ENCODE results near the gene LONRF3. TPM values are rescaled to one million over a fixed set of nuclear protein-coding genes. Genes with fewer than 3 reads are reported as not detected.
A peak's percentile ranks its signal among the peaks of the same experiment; 100 is the strongest.

The LONRF3 gene
- total RNA-seq, 1 donor from 2014 or later = 2.8 TPM

DNA sequence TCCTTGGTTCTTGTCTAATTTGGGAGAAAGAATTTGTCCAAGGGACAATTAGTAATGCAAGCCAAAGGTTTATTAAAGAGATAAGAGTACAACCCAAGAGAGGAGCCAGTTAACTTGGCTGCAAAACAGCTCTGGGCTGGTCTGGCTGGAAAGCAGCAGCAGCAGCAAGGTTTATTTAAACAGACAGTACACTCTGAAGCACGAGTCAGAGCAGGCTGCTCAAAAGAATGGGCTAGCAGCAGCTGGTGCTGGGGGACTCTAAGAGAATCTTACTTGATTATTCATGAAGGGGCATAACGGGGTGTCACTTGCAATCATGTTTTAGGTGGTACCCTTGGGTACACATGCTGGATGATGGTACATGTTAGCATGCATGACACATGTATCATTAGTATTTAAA is 81.3 kb downstream of the LONRF3 start:
- H3K4me3 ChIP-seq (ENCODE audit: low read depth, low read length) = no peak overlapping the region
- DNase-seq (ENCODE audit: low read depth) = no peak
- TF ChIP-seq, protein P1, sequence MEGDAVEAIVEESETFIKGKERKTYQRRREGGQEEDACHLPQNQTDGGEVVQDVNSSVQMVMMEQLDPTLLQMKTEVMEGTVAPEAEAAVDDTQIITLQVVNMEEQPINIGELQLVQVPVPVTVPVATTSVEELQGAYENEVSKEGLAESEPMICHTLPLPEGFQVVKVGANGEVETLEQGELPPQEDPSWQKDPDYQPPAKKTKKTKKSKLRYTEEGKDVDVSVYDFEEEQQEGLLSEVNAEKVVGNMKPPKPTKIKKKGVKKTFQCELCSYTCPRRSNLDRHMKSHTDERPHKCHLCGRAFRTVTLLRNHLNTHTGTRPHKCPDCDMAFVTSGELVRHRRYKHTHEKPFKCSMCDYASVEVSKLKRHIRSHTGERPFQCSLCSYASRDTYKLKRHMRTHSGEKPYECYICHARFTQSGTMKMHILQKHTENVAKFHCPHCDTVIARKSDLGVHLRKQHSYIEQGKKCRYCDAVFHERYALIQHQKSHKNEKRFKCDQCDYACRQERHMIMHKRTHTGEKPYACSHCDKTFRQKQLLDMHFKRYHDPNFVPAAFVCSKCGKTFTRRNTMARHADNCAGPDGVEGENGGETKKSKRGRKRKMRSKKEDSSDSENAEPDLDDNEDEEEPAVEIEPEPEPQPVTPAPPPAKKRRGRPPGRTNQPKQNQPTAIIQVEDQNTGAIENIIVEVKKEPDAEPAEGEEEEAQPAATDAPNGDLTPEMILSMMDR (conservative IDR thresholded peaks at IDR 0.05; ENCODE audit: low read depth, low read length) = no peak

DNA sequence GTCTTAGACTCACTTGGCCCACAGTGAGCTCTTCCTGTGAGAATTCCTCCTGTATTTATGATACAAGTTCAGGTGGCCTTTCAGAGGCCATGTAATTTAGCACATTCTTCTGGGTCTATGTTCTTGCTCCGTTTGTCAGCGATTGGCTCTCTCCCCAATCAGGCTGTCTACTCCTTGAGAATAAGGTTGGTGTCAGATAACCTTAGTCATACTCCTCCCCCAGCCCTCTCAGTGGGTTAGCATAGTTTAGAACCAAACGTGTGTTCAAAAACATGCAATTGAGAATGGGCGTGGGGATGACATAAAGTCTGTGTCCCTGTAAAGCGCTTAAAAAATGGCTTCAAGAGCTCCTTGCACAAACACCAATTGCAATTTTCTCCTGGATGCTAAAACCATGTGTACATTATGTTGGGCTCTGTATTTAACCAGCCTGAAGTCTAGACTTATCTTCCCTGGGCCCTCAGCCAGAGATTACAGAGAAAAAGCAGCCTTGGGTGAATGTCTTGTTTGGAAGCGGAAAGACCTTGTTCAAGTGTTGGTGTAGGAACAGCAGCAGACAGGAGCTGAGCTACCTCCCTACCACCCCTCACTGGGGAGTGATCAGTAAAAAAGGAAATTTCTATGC is 88.4 kb downstream of the LONRF3 start:
- no peak overlapping the region for H3K4me3 ChIP-seq (ENCODE audit: low read depth, low read length)
- TF ChIP-seq, protein P1 (conservative IDR thresholded peaks at IDR 0.05; ENCODE audit: low read depth, low read length) = no peak
- DNase-seq (ENCODE audit: low read depth) = no peak

DNA sequence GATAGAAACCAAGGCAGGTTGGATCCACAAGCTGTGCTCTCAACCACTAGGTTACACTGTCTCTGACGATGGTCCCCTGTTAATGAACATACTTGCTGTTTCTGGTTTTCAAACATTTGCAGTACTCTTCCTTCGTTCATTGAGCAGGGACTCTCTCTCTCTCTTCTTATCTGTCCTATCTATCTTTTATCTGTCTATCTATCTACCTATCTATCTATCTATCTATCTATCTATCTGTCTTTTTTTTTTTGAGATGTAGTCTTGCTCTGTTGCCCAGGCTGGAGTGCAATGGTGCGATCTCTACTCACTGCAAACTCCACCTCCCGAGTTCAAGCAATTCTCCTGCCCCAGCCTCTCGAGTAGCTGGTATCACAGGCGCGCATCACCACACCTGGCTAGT is 89.0 kb downstream of the LONRF3 start:
- H3K4me3 ChIP-seq (ENCODE audit: low read depth, low read length) = no peak overlapping the region
- TF ChIP-seq, protein P1 (conservative IDR thresholded peaks at IDR 0.05; ENCODE audit: low read depth, low read length) = no peak

DNA sequence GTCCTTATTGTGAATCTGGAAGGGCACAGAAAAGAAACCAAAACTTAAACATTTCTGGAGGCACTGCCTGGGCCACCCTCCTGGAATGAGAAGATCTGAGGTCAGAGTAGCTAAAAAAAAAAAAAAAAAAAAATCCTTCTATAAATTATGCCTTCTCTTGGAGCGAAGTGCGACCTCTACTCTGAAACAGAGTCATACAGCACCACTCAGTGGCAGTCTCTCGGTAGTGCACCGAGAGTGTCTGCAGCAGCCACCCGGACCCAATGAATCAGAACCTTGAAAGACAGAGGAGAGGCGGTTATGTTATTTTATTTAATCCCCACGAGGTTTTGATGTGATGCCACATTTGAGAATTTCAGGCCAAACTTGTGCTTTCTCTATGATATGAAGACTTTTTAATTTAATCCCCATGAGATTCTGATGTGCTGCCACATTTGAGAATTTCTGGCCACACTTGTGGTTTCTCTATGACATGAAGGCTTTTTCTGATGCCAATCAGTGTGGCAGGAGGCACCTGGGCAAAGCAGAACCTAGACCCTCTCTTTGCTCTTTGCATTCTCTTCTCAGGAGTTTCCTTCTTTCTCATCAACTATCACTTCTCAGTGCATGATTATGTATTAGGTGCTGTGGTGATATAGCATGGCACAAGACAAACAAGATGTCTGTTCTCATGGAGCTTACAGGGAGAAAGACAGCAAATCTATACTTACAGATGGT is 92.8 kb downstream of the LONRF3 start:
- DNase-seq (ENCODE audit: low read depth) = no peak
- TF ChIP-seq, protein P1 (conservative IDR thresholded peaks at IDR 0.05; ENCODE audit: low read depth, low read length) = peak; percentile 70
- no peak overlapping the region for H3K4me3 ChIP-seq (ENCODE audit: low read depth, low read length)

More for the DNA sequence above, 89.0 kb downstream of the LONRF3 start:
- no peak for DNase-seq (ENCODE audit: low read depth)

Other genes with a start within 250 kb of the LONRF3 start
- gene IL13RA1, start 247.0 kb upstream of the LONRF3 start, total RNA-seq = 21.2 and 34.0 TPM in 2 replicates
- gene ZCCHC12, start 150.8 kb upstream of the LONRF3 start, total RNA-seq = 0.14 and 0.46 TPM in 2 replicates
- gene CT47C1, start 98.4 kb downstream of the LONRF3 start, total RNA-seq = not detected in 2 replicates
- gene KIAA1210, start 153.2 kb downstream of the LONRF3 start, total RNA-seq = not detected in 2 replicates

Measured in epithelial cell of proximal tubule (primary cell).